ENCODE measurements around the gene CD6. TPM values are rescaled to one million over a fixed set of nuclear protein-coding genes. Genes with fewer than 3 reads are reported as not detected.

Gene CD6
- total RNA-seq, 1 experiment from 2014 or later: 0.05 TPM

DNA sequence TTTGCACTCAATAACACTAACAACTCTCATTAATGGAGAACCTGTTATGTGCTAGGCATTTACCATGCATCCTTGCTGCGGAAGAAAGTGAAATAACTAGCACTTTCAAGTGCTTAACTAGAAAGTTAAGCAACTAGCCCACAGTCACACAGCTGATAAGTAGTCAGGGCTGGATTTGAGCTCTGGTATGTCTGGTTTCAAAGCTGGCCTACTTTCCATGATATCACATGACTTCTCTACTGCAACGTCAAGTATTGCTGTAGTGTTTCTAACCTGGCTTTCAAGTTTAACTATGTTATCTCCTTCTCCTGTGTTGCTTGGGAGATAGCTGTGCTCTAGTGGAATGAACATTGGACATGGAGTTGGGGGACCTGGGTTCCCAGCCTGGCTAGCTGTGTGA is 31.6 kb upstream of the CD6 start:
- H3K36me3 ChIP-seq: peaks cover 68% of the 10 kb centered on the region
- no peaks in the 10 kb centered on the region for H3K4me1 ChIP-seq (replicated peaks)
- no peak for DNase-seq (ENCODE audit: low read depth in 1 of 2, low spot score in 2 of 2)
- no peaks in the 10 kb centered on the region for H3K9me3 ChIP-seq (replicated peaks)
- H3K27me3 ChIP-seq (replicated peaks): no peaks in the 10 kb centered on the region
- H3K4me3 ChIP-seq: no peak overlapping the region
- no peak overlapping the region for H3K27ac ChIP-seq

GRCh38 chr11:60941371-60942119 is 29.9 kb upstream of the CD6 start:
- H3K27me3 ChIP-seq (replicated peaks): no peaks in the 10 kb centered on the region
- H3K9me3 ChIP-seq (replicated peaks): no peaks in the 10 kb centered on the region

DNA sequence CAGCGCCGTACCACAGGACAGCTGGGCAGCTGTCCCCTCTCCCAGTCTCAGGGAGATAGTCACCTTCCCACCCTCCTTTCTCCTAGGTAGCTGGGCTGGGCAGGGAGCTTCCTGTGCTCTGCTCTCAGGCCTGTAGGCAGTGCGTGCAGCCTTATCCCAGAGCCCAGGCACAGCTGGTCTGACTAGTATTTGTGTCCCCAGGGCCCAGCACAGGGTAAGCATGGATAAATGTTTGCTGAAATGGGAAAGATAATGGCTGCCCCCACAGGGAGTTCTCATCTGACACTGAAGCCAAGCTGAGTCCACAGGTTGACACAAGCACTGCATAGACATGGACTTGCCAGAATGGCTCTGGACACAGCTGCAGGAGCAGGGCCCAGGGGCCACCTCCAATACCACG is 29.3 kb upstream of the CD6 start:
- DNase-seq (ENCODE audit: low read depth in 1 of 2, low spot score in 2 of 2): no peak
- Histone ChIP-seq H3K27ac (no peak overlapping the region), H3K27me3 (replicated peaks) (no peaks in the 10 kb centered on the region), H3K4me3 (no peak overlapping the region), H3K36me3 (peaks cover 65% of the 10 kb centered on the region), H3K9me3 (replicated peaks) (no peaks in the 10 kb centered on the region), H3K4me1 (replicated peaks) (no peaks in the 10 kb centered on the region)

More at GRCh38 chr11:60941371-60942119, 29.9 kb upstream of the CD6 start:
- Histone ChIP-seq H3K36me3 (peaks cover 70% of the 10 kb centered on the region), H3K27ac (no peak overlapping the region), H3K4me1 (replicated peaks) (no peaks in the 10 kb centered on the region), H3K4me3 (no peak overlapping the region)
- no peak for DNase-seq (ENCODE audit: low read depth in 1 of 2, low spot score in 2 of 2)

GRCh38 chr11:60942970-60943565 is 28.4 kb upstream of the CD6 start:
- no peaks in the 10 kb centered on the region for H3K4me1 ChIP-seq (replicated peaks)
- no peak overlapping the region for H3K4me3 ChIP-seq
- H3K36me3 ChIP-seq: peaks cover 62% of the 10 kb centered on the region
- no peaks in the 10 kb centered on the region for H3K9me3 ChIP-seq (replicated peaks)
- DNase-seq (ENCODE audit: low read depth in 1 of 2, low spot score in 2 of 2): no peak
- no peaks in the 10 kb centered on the region for H3K27me3 ChIP-seq (replicated peaks)
- no peak overlapping the region for H3K27ac ChIP-seq

DNA sequence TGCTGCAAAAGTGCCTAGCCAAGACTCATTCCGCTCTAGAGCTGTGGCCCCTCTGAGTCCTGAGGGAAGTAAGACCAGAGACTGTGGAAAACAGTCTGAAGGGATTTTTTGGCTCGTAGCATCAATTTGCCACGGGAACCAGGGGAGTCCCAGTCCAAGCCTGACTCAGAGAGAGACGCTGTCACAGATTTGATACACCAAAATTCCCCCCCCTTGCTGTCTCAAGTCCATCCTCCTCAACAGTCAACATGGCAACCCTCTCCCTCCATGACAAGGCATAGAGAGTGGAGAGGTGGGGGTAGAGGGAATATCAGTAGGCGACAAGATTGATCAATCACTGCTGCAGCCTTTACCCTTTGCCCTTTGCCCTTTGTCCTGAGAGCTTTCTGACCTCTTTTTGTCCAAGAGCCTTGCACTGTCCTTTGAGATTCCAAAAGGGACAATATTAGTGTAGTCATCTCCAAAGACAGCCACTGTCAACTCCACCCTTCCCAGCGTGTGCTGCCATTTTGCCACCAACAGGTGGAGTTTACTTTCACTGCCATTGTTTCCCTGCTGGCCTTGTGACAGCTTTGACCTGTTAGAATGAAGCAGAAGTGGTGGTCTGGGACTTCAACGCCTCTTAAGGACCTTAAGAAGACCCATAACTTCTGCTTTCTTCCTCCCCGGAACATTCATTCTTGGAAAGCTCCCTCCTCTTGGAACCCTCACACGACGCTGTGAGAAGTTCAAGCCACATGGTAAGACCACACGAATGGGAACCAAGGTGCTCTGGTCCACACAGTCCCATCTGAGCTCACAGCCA is 26.8 kb upstream of the CD6 start:
- Histone ChIP-seq H3K9me3 (replicated peaks) (no peaks in the 10 kb centered on the region), H3K27ac (no peak overlapping the region), H3K36me3 (peaks cover 56% of the 10 kb centered on the region), H3K4me3 (no peak overlapping the region), H3K27me3 (replicated peaks) (no peaks in the 10 kb centered on the region), H3K4me1 (replicated peaks) (peaks cover 2% of the 10 kb centered on the region; the same call in 1 of the 2 replicates)
- no peak for DNase-seq (ENCODE audit: low read depth in 1 of 2, low spot score in 2 of 2)

DNA sequence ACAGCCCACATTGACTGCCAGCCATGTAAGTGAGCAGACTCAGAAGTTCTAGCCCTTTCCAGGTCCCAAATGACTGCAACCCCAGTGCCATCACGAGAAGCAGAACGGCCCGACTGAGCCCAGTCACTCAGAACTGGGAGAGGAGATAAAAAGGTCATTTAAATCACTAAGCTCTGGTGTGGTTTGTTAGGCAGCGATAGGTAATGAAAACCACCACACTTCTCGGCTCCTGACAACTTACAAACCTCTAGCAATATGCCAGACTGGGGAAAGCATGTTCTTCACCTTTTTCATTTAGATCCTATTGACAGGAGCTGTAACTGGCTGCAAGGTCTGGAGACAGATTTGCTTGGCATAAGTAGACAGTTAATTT is 26.2 kb upstream of the CD6 start:
- peaks cover 52% of the 10 kb centered on the region for H3K36me3 ChIP-seq
- no peak overlapping the region for H3K27ac ChIP-seq
- H3K27me3 ChIP-seq (replicated peaks): no peaks in the 10 kb centered on the region
- peaks cover 8% of the 10 kb centered on the region for H3K4me1 ChIP-seq (replicated peaks)
- no peak for DNase-seq (ENCODE audit: low read depth in 1 of 2, low spot score in 2 of 2)
- H3K9me3 ChIP-seq (replicated peaks): no peaks in the 10 kb centered on the region
- H3K4me3 ChIP-seq: no peak overlapping the region

DNA sequence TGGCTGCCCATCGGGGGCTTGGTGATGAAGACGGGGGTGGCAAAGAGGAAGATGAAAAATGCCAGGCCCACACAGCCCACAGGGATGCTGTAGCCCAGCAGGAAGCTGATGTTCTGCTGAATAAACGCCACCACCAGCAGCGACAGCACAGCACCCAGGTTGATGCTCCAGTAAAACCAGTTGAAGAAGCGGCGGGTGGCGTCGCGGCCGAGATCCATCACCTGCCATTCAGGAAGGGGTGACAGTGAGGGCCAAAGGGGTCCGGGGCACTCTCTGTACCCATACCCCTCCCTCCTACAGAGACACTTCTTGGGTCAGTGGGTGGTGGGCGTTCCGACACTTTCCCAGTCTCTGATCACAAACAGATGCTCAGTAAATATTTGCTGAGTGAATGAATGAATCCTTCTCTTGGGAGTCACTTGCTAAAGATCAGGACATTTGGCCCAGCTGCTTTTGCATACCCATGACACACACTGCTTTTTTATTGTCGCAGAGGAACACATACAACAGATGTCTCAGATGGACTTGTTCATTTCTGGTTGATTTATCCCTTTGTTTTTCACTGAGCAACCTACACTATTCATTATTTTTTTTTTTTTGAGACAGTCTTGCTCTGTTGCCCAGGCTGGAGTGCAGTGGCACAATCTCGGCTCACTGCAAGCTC is 24.7 kb upstream of the CD6 start:
- H3K9me3 ChIP-seq (replicated peaks): no peaks in the 10 kb centered on the region
- H3K27me3 ChIP-seq (replicated peaks): no peaks in the 10 kb centered on the region
- no peak for DNase-seq (ENCODE audit: low read depth in 1 of 2, low spot score in 2 of 2)
- no peak overlapping the region for H3K27ac ChIP-seq
- peaks cover 20% of the 10 kb centered on the region for H3K4me1 ChIP-seq (replicated peaks)
- H3K4me3 ChIP-seq: no peak overlapping the region
- H3K36me3 ChIP-seq: peaks cover 47% of the 10 kb centered on the region

- H3K9me3 ChIP-seq (replicated peaks): no peaks in the 10 kb centered on the region
- DNase-seq (ENCODE audit: low read depth in 1 of 2, low spot score in 2 of 2): no peak
- peaks cover 38% of the 10 kb centered on the region for H3K36me3 ChIP-seq
Measured at GRCh38 chr11:60947700-60948099, 23.8 kb upstream of the CD6 start.

GRCh38 chr11:60948250-60948649 is 23.2 kb upstream of the CD6 start:
- Histone ChIP-seq H3K27me3 (replicated peaks) (no peaks in the 10 kb centered on the region), H3K36me3 (peaks cover 33% of the 10 kb centered on the region), H3K4me3 (no peak overlapping the region), H3K9me3 (replicated peaks) (no peaks in the 10 kb centered on the region), H3K4me1 (replicated peaks) (peaks cover 30% of the 10 kb centered on the region), H3K27ac (no peak overlapping the region)
- no peak for DNase-seq (ENCODE audit: low read depth in 1 of 2, low spot score in 2 of 2)

More at GRCh38 chr11:60947700-60948099, 23.8 kb upstream of the CD6 start:
- H3K4me3 ChIP-seq: no peak overlapping the region
- H3K4me1 ChIP-seq (replicated peaks): peaks cover 27% of the 10 kb centered on the region
- H3K27me3 ChIP-seq (replicated peaks): no peaks in the 10 kb centered on the region
- H3K27ac ChIP-seq: no peak overlapping the region

DNA sequence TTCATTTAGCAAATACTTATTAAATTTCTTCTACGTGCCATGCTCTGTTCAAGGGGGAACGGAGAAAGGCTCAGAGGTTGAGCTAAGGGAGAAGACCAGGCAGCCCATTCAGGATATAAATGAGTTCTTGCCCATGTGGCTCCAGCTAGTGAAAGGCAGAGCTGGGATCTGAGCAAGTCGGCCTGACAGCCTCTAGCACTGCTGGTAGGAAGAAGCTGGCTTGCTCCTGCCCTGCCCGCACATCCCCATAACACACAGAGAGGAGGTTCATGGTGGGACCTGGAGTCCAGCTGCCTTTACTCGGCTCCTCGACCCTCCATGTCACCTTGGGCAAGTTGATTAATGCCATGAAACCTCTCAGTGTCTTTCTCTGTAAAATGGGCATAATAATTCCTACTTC is 21.5 kb upstream of the CD6 start:
- Histone ChIP-seq H3K4me3 (no peak overlapping the region), H3K4me1 (replicated peaks) (peaks cover 30% of the 10 kb centered on the region), H3K9me3 (replicated peaks) (no peaks in the 10 kb centered on the region), H3K27ac (no peak overlapping the region), H3K27me3 (replicated peaks) (no peaks in the 10 kb centered on the region), H3K36me3 (peaks cover 19% of the 10 kb centered on the region)
- no peak for DNase-seq (ENCODE audit: low read depth in 1 of 2, low spot score in 2 of 2)

- DNase-seq (ENCODE audit: low read depth in 1 of 2, low spot score in 2 of 2): no peak
- H3K27ac ChIP-seq: no peak overlapping the region; the same call in 1 of the 2 replicates
- peaks cover 30% of the 10 kb centered on the region for H3K4me1 ChIP-seq (replicated peaks)
- peaks cover 12% of the 10 kb centered on the region for H3K36me3 ChIP-seq
- H3K9me3 ChIP-seq (replicated peaks): no peaks in the 10 kb centered on the region
- H3K4me3 ChIP-seq: peak overlapping the region; percentile 36
- no peaks in the 10 kb centered on the region for H3K27me3 ChIP-seq (replicated peaks)
Measured at GRCh38 chr11:60950933-60951605, 20.4 kb upstream of the CD6 start.

DNA sequence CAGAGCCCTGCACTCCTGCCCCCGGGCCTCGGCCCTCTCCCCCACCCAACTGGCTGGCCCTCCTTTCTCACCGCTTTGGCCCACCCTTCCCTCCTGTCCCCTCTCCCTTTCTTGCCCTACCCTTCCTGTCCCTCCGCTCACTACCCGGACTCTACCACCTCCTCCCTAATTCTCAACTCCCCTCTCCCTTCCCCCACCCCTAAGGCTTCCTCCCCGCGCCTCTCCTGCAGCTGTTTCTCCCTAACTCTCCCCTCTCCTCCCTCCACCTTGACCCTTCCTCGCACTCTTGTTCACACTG is 19.9 kb upstream of the CD6 start:
- DNase-seq (ENCODE audit: low read depth in 1 of 2, low spot score in 2 of 2): peak in 1 of 2 experiments; percentile 31
- Histone ChIP-seq H3K27me3 (replicated peaks) (no peaks in the 10 kb centered on the region), H3K4me3 (peak overlapping the region; percentile 36), H3K27ac (peak overlapping the region; percentile 63), H3K4me1 (replicated peaks) (peaks cover 30% of the 10 kb centered on the region), H3K9me3 (replicated peaks) (no peaks in the 10 kb centered on the region), H3K36me3 (peaks cover 7% of the 10 kb centered on the region)

Measured in SJSA1 (cell line).